ENCODE data around the gene CYP27C1. TPM values are rescaled to one million over a fixed set of nuclear protein-coding genes. Genes with fewer than 3 reads are reported as not detected.

CYP27C1 gene
- total and polyA plus RNA-seq, 2 donors (not counting 1 experiment from before 2014, with no cell fraction given), result 0.07 TPM; not detected in 1

DNA sequence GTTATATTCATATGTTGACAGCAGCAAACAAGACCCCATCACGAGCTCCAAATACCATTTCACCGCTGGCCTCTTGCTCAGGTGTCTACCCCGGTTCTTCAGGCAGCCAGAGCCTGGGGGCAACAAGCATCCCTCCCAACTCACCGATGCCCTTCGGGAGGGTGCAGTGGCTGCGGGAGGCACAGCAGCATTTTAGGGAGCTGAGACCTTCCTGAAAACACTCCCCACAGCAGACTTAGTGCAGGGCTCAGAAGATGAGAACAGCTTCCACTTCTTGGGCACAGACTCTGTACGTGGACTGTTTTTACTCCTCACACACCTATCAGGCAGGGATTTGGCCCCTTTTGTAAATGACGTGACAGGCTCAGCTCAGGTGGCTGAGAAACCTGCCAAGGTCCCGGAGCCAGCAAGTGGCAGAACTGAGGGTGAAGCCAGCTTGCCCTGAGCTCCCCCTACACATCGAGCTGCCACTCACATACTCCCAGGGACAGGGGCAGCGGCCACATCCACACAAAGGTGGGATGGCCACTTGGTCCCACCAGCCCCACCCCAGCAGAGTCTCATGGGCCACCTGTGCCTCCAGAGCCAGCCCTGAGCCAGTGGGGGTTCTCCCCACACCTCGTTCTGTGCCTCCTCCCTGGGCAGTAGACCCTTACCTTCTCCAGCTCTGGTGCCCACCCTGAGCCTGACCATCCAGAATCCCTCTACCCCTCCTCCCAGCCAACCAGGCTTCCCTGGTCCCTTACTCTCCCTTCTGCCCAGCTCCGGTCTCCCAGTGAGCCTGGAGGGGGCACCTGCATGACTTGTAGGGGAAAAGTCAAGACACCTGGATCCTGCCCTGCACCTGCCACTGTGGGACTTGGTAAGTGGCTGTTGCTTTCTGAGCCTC, 28.5 kb downstream of the CYP27C1 start:
- Histone ChIP-seq H3K4me3 (replicated peaks in 1 of 4; ENCODE audit: control extremely low read depth in 1 of 4, insufficient read depth in 1 of 4, low read depth in 3 of 4, low read length in 4 of 4) (no peak overlapping the region), H3K9ac (ENCODE audit: insufficient read depth, low read length) (no peak overlapping the region), H3K4me1 (ENCODE audit: control insufficient read depth, extremely low read depth, insufficient read depth, low read length) (no peaks in the 10 kb centered on the region), H3K9me3 (ENCODE audit: control insufficient read depth, insufficient read depth, low read depth, low read length) (no peaks in the 10 kb centered on the region), H2AFZ (ENCODE audit: low read length) (no peak overlapping the region), H3K4me2 (ENCODE audit: extremely low read depth, insufficient read depth, low read length) (no peak overlapping the region), H3K79me2 (ENCODE audit: control insufficient read depth, insufficient read depth, low read length) (no peaks in the 10 kb centered on the region), H3K36me3 (ENCODE audit: control insufficient read depth, insufficient read depth, low read length) (no peaks in the 10 kb centered on the region), H3K27ac (ENCODE audit: insufficient read depth, low read length) (no peak overlapping the region), H3K27me3 (ENCODE audit: control insufficient read depth, insufficient read depth, low read length) (peaks cover 15% of the 10 kb centered on the region), H4K20me1 (ENCODE audit: control insufficient read depth, extremely low read depth, insufficient read depth, low read length) (no peaks in the 10 kb centered on the region)
- TF ChIP-seq CTCF (conservative IDR thresholded peaks at IDR 0.05 in 1 of 2, IDR thresholded peaks at IDR 0.05 in 1 of 2; ENCODE audit: low read depth in 1 of 2, low read length in 2 of 2) (no peak), EZH2 (IDR thresholded peaks at IDR 0.05; ENCODE audit: low read length, missing control alignments) (no peak)
- DNase-seq (ENCODE audit: low read depth in 2 of 2), result no peak

DNA sequence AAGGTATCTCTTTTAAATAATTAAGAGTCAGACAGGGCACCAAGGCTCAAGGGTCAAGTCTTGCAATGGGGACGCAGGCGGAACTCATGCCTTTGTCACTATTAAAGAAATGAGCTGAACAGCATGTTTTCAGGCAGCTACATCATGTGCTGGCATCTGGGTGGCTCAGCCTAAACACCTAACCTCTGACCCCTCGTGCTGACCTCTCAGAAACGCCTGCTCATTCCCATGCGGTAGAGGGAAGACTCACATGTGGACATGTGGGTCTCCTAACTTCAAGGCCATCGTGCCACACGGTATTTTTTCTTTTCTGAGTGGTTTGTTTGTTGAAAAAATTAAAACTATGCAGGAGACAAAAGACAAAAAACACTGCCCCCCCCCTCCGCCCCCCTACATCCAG, 31.3 kb downstream of the CYP27C1 start:
- H4K20me1 ChIP-seq (ENCODE audit: control insufficient read depth, extremely low read depth, insufficient read depth, low read length), result no peaks in the 10 kb centered on the region
- H3K36me3 ChIP-seq (ENCODE audit: control insufficient read depth, insufficient read depth, low read length), result no peaks in the 10 kb centered on the region
- no peaks in the 10 kb centered on the region for H3K79me2 ChIP-seq (ENCODE audit: control insufficient read depth, insufficient read depth, low read length)
- H3K4me3 ChIP-seq (replicated peaks in 1 of 4; ENCODE audit: control extremely low read depth in 1 of 4, insufficient read depth in 1 of 4, low read depth in 3 of 4, low read length in 4 of 4), result no peak overlapping the region
- no peak for TF ChIP-seq CTCF (conservative IDR thresholded peaks at IDR 0.05 in 1 of 2, IDR thresholded peaks at IDR 0.05 in 1 of 2; ENCODE audit: low read depth in 1 of 2, low read length in 2 of 2)
- no peak for TF ChIP-seq EZH2 (IDR thresholded peaks at IDR 0.05; ENCODE audit: low read length, missing control alignments)
- no peak overlapping the region for H2AFZ ChIP-seq (ENCODE audit: low read length)
- H3K27me3 ChIP-seq (ENCODE audit: control insufficient read depth, insufficient read depth, low read length), result peaks cover 11% of the 10 kb centered on the region
- H3K9me3 ChIP-seq (ENCODE audit: control insufficient read depth, insufficient read depth, low read depth, low read length), result no peaks in the 10 kb centered on the region
- no peak overlapping the region for H3K27ac ChIP-seq (ENCODE audit: insufficient read depth, low read length)
- DNase-seq (ENCODE audit: low read depth in 2 of 2), result no peak
- H3K9ac ChIP-seq (ENCODE audit: insufficient read depth, low read length), result no peak overlapping the region
- H3K4me1 ChIP-seq (ENCODE audit: control insufficient read depth, extremely low read depth, insufficient read depth, low read length), result no peaks in the 10 kb centered on the region
- H3K4me2 ChIP-seq (ENCODE audit: extremely low read depth, insufficient read depth, low read length), result no peak overlapping the region

- Histone ChIP-seq H2AFZ (ENCODE audit: low read length) (no peak overlapping the region), H3K4me1 (ENCODE audit: control insufficient read depth, extremely low read depth, insufficient read depth, low read length) (no peaks in the 10 kb centered on the region), H4K20me1 (ENCODE audit: control insufficient read depth, extremely low read depth, insufficient read depth, low read length) (no peaks in the 10 kb centered on the region), H3K4me3 (replicated peaks in 1 of 4; ENCODE audit: control extremely low read depth in 1 of 4, insufficient read depth in 1 of 4, low read depth in 3 of 4, low read length in 4 of 4) (no peak overlapping the region), H3K9ac (ENCODE audit: insufficient read depth, low read length) (no peak overlapping the region), H3K9me3 (ENCODE audit: control insufficient read depth, insufficient read depth, low read depth, low read length) (no peaks in the 10 kb centered on the region), H3K36me3 (ENCODE audit: control insufficient read depth, insufficient read depth, low read length) (no peaks in the 10 kb centered on the region), H3K27me3 (ENCODE audit: control insufficient read depth, insufficient read depth, low read length) (peaks cover 7% of the 10 kb centered on the region), H3K4me2 (ENCODE audit: extremely low read depth, insufficient read depth, low read length) (no peak overlapping the region), H3K79me2 (ENCODE audit: control insufficient read depth, insufficient read depth, low read length) (no peaks in the 10 kb centered on the region), H3K27ac (ENCODE audit: insufficient read depth, low read length) (no peak overlapping the region)
- no peak for DNase-seq (ENCODE audit: low read depth in 2 of 2)
- TF ChIP-seq CTCF (conservative IDR thresholded peaks at IDR 0.05 in 1 of 2, IDR thresholded peaks at IDR 0.05 in 1 of 2; ENCODE audit: low read depth in 1 of 2, low read length in 2 of 2), result no peak
- TF ChIP-seq EZH2 (IDR thresholded peaks at IDR 0.05; ENCODE audit: low read length, missing control alignments), result no peak
These were observed 32.3 kb downstream of the CYP27C1 start for GRCh38 chr2:127187831-127188230.
